SU-DHL-6 (cell line): ENCODE results near the gene ZNF829.

Experiments used
- H2AFZ ChIP-seq: fragments of 200-600 bp; sonication (generic); 2 replicates; pipeline ENCODE4 v1.6.1; 2014; ENCODE audit warnings: low read depth, mild to moderate bottlenecking, moderate library complexity, mixed read lengths, antibody characterized with exemption, low read length; ENCODE audit not compliant: severe bottlenecking
- H3F3A ChIP-seq: fragments of 200-600 bp; shearing (Covaris generic); 2 replicates; pipeline ENCODE4 v1.6.0; 2016; ENCODE audit warnings: antibody characterized with exemption, mild to moderate bottlenecking; ENCODE audit not compliant: insufficient read depth
- H3K27ac ChIP-seq: fragments of 200-600 bp; sonication (generic); 2 replicates; pipeline ENCODE4 v1.5.1; 2016; ENCODE audit warnings: low read depth, mild to moderate bottlenecking, low read length, moderate library complexity, mixed read lengths
- H3K27me3 ChIP-seq: fragments of 200-600 bp; sonication (generic), shearing (Covaris generic); 2 replicates; pipeline ENCODE4 v1.6.0; 2014; ENCODE audit warnings: mild to moderate bottlenecking, low read length
- H3K36me3 ChIP-seq: fragments of 200-600 bp; sonication (generic); 2 replicates; pipeline ENCODE4 v1.6.1; 2014; ENCODE audit warnings: mild to moderate bottlenecking, low read length, mixed read lengths
- H3K4me2 ChIP-seq: fragments of 300-600, 200-600 bp; shearing (Covaris generic), sonication (generic); 2 replicates; pipeline ENCODE4 v1.6.0; 2014; ENCODE audit warnings: low read length, low read depth, mild to moderate bottlenecking; ENCODE audit not compliant: poor library complexity, severe bottlenecking
- H3K4me3 ChIP-seq: fragments of 200-600 bp; sonication (generic); 2 replicates; pipeline ENCODE4 v1.5.1; 2014; ENCODE audit warnings: antibody characterized with exemption, low read length, mild to moderate bottlenecking, mixed read lengths; ENCODE audit not compliant: insufficient read depth, poor library complexity, severe bottlenecking
- H3K79me2 ChIP-seq: fragments of 200-600 bp; sonication (generic); 2 replicates; pipeline ENCODE4 v1.6.1; 2014; ENCODE audit warnings: mild to moderate bottlenecking, low read length, moderate library complexity; ENCODE audit not compliant: insufficient read depth
- H3K9ac ChIP-seq: fragments of 200-600 bp; sonication (generic); 2 replicates; pipeline ENCODE4 v1.7.0; 2014; ENCODE audit warnings: mild to moderate bottlenecking, low read length
- H3K9me2 ChIP-seq: fragments of 200-600 bp; sonication (generic); replicated peaks from 2 replicates; pipeline ENCODE4 v1.6.1; 2014; ENCODE audit warnings: low read length; ENCODE audit not compliant: insufficient read depth
- H3K9me3 ChIP-seq: fragments of 200-600 bp; sonication (generic); 2 replicates; pipeline ENCODE4 v1.6.1; 2014; ENCODE audit warnings: low read length, mixed read lengths; ENCODE audit not compliant: insufficient read depth
- H4K20me1 ChIP-seq: fragments of 200-600 bp; sonication (generic); 2 replicates; pipeline ENCODE4 v1.6.1; 2014; ENCODE audit warnings: low read depth, mild to moderate bottlenecking, antibody characterized with exemption, low read length, moderate library complexity, mixed read lengths
- CTCF ChIP-seq: fragments of 200-600 bp; sonication (generic); IDR thresholded peaks from one replicate; pipeline ENCODE4 v1.5.1; 2017; ENCODE audit warnings: antibody characterized with exemption, mild to moderate bottlenecking, low read length, moderate library complexity; ENCODE audit not compliant: insufficient read depth, poor library complexity, severe bottlenecking
- EZH2phosphoT487 ChIP-seq: fragments of 200-600 bp; sonication (generic), shearing (Covaris generic); conservative IDR thresholded peaks from 2 replicates; pipeline ENCODE4 v1.6.1; 2018; ENCODE audit warnings: mild to moderate bottlenecking, antibody characterized with exemption, low read length, moderate library complexity, mixed read lengths

The ZNF829 gene

GRCh38 chr19:36894849-36895383 lies 21.2 kb downstream of the ZNF829 start:
- no peak overlapping the region for H3K27ac ChIP-seq
- no peaks in the 10 kb centered on the region for H4K20me1 ChIP-seq
- no peak overlapping the region for H3K9ac ChIP-seq
- no peaks in the 10 kb centered on the region for H3K79me2 ChIP-seq
- no peaks in the 10 kb centered on the region for H3K27me3 ChIP-seq
- H3K9me3 ChIP-seq: peaks cover 77% of the 10 kb centered on the region; the same call in 1 of the 2 replicates
- no peak overlapping the region for H2AFZ ChIP-seq
- H3K4me3 ChIP-seq: no peak overlapping the region
- no peaks in the 10 kb centered on the region for H3F3A ChIP-seq
- no peak overlapping the region for H3K4me2 ChIP-seq
- peaks cover 43% of the 10 kb centered on the region for H3K36me3 ChIP-seq
- H3K9me2 ChIP-seq: no peaks in the 10 kb centered on the region
- no peak for TF ChIP-seq EZH2phosphoT487
- no peak for TF ChIP-seq CTCF

DNA sequence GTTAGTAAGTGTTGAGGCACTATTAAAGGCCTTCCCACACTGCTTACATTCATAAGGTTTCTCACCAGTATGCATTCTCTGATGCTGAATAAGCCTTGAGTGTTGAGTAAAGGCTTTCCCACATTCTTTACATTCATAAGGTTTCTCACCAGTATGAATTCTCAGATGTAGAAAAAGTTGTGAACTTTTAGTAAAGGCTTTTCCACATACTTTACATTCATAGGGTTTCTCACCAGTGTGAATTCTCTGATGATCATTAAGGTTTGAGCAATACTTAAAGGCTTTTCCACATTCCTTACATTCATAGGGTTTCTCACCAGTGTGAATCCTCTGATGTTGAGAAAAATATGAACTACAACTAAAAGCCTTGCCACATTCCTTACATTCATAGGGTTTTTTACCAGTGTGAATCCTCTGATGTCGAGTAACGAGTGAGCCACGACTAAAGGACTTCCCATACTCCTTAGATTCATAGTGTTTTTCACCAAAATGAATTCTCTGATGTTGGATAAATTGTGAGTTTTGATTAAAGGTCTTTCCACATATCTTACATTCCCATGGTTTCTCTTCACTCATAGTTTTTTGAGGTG lies 24.2 kb downstream of the ZNF829 start:
- H3K27me3 ChIP-seq: no peaks in the 10 kb centered on the region
- no peaks in the 10 kb centered on the region for H4K20me1 ChIP-seq
- TF ChIP-seq EZH2phosphoT487 (no peak), CTCF (no peak)
- H3F3A ChIP-seq: no peaks in the 10 kb centered on the region
- no peaks in the 10 kb centered on the region for H3K9me2 ChIP-seq
- H2AFZ ChIP-seq: no peak overlapping the region
- no peaks in the 10 kb centered on the region for H3K79me2 ChIP-seq
- peaks cover 66% of the 10 kb centered on the region; the same call in 1 of the 2 replicates for H3K9me3 ChIP-seq
- H3K4me3 ChIP-seq: no peak overlapping the region
- H3K4me2 ChIP-seq: no peak overlapping the region
- peaks cover 40% of the 10 kb centered on the region for H3K36me3 ChIP-seq
- no peak overlapping the region for H3K9ac ChIP-seq
- no peak overlapping the region for H3K27ac ChIP-seq

DNA sequence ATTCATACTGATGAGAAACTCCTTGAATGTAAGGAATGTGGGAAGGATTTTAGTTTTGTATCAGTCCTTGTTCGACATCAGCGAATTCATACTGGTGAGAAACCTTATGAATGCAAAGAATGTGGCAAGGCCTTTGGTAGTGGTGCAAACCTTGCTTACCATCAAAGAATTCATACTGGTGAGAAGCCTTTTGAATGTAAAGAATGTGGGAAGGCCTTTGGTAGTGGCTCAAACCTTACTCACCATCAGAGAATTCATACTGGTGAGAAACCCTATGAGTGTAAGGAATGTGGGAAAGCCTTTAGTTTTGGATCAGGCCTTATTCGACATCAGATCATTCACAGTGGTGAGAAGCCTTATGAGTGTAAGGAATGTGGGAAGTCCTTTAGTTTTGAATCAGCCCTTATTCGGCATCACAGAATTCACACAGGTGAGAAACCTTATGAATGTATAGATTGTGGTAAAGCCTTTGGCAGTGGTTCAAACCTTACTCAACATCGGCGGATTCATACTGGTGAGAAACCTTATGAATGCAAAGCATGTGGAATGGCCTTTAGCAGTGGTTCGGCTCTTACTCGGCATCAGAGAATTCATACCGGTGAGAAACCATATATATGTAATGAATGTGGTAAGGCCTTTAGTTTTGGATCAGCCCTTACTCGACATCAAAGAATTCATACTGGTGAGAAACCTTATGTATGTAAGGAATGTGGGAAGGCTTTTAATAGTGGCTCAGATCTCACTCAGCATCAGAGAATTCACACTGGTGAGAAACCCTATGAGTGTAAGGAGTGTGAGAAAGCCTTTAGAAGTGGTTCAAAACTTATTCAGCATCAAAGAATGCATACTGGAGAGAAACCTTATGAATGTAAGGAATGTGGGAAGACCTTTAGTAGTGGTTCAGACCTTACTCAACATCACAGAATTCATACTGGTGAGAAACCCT lies 38.8 kb downstream of the ZNF829 start:
- Histone ChIP-seq H3K9ac (no peak overlapping the region), H3F3A (no peaks in the 10 kb centered on the region), H3K79me2 (no peaks in the 10 kb centered on the region), H3K4me3 (no peak overlapping the region), H3K27ac (no peak overlapping the region), H3K4me2 (no peak overlapping the region), H3K36me3 (peaks cover 42% of the 10 kb centered on the region), H3K27me3 (no peaks in the 10 kb centered on the region), H3K9me3 (peaks cover 46% of the 10 kb centered on the region), H3K9me2 (no peaks in the 10 kb centered on the region), H4K20me1 (no peaks in the 10 kb centered on the region), H2AFZ (no peak overlapping the region)
- TF ChIP-seq EZH2phosphoT487: no peak
